Activated CD4-positive, alpha-beta T cell treated with anti-CD3 and anti-CD28 coated beads, Interleukin-2, amount 50 U/mL, for 1 hour (primary cell): ENCODE data around the gene GNE.

Experiments
- DNase-seq: peaks from one replicate; pipeline ENCODE4 v3.0.0-alpha.2; 2020

Gene GNE

GRCh38 chr9:36165826-36166167 is 92.5 kb downstream of the GNE start:
- DNase-seq, result no peak

- no peak for DNase-seq
Measured at GRCh38 chr9:36164989-36165388, 93.3 kb downstream of the GNE start.
